IPS-NIHi7 (cell line): ENCODE measurements around the gene MAML3.

Experiments
- DNase-seq: peaks from one replicate; pipeline ENCODE4 v3.0.0; 2012; ENCODE audit warnings: mixed read lengths; ENCODE audit errors: extremely low spot score

Gene MAML3

GRCh38 chr4:139690419-139690818 lies 463.6 kb downstream of the MAML3 start:
- no peak for DNase-seq

GRCh38 chr4:139689093-139689722 lies 464.8 kb downstream of the MAML3 start:
- no peak for DNase-seq

- no peak for DNase-seq
Measured at GRCh38 chr4:139686988-139687387, 467.0 kb downstream of the MAML3 start.

- DNase-seq: no peak
Measured at GRCh38 chr4:139686130-139686529, 467.9 kb downstream of the MAML3 start.

- no peak for DNase-seq
Measured at GRCh38 chr4:139685180-139685579, 468.8 kb downstream of the MAML3 start.

GRCh38 chr4:139684351-139684750 lies 469.6 kb downstream of the MAML3 start:
- no peak for DNase-seq

- DNase-seq: no peak
Measured at GRCh38 chr4:139682741-139683151, 471.2 kb downstream of the MAML3 start.

- DNase-seq: no peak
Measured at GRCh38 chr4:139682309-139682708, 471.7 kb downstream of the MAML3 start.

GRCh38 chr4:139676913-139677585 lies 476.9 kb downstream of the MAML3 start:
- no peak for DNase-seq

- no peak for DNase-seq
Measured at GRCh38 chr4:139676365-139676764, 477.6 kb downstream of the MAML3 start.

- DNase-seq: no peak
Measured at GRCh38 chr4:139675651-139676050, 478.3 kb downstream of the MAML3 start.

- no peak for DNase-seq
Measured at GRCh38 chr4:139674875-139675550, 479.0 kb downstream of the MAML3 start.

- no peak for DNase-seq
Measured at GRCh38 chr4:139672732-139673131, 481.3 kb downstream of the MAML3 start.

GRCh38 chr4:139672215-139672614 lies 481.8 kb downstream of the MAML3 start:
- DNase-seq: no peak

GRCh38 chr4:139670775-139671174 lies 483.2 kb downstream of the MAML3 start:
- DNase-seq: no peak

GRCh38 chr4:139669890-139670289 lies 484.1 kb downstream of the MAML3 start:
- no peak for DNase-seq

- DNase-seq: no peak
Measured at GRCh38 chr4:139669335-139669734, 484.6 kb downstream of the MAML3 start.

GRCh38 chr4:139668658-139669201 lies 485.3 kb downstream of the MAML3 start:
- no peak for DNase-seq

GRCh38 chr4:139668036-139668435 lies 485.9 kb downstream of the MAML3 start:
- DNase-seq: no peak
